Mesenchymal stem cell (in vitro differentiated cells and primary cell): ENCODE results near the gene RHOV.

Experiments
- DNase-seq: peaks from one replicate; pipeline ENCODE4 v3.0.0-alpha.2; 2013
- H2AFZ ChIP-seq: one replicate; pipeline ENCODE4 v1.6.1; 2013; ENCODE audit warnings: low read depth, mild to moderate bottlenecking, control low read depth, inconsistent platforms, low read length, moderate library complexity
- H2AK5ac ChIP-seq: 2 replicates; pipeline ENCODE4 v1.6.1; 2013; ENCODE audit warnings: low read length, moderate library complexity, mild to moderate bottlenecking, inconsistent platforms; ENCODE audit not compliant: severe bottlenecking
- H2BK120ac ChIP-seq: one replicate; pipeline ENCODE4 v1.6.1; 2013; ENCODE audit warnings: low read depth, mild to moderate bottlenecking, inconsistent platforms, low read length, moderate library complexity
- H2BK12ac ChIP-seq, 2 experiments: one replicate each; pipeline ENCODE4 v1.6.1; 2013; ENCODE audit warnings: inconsistent platforms in 2 of 2, low read length in 2 of 2, mild to moderate bottlenecking in 2 of 2, moderate library complexity in 2 of 2, control low read depth in 1 of 2
- H2BK15ac ChIP-seq: one replicate; pipeline ENCODE4 v1.6.1; 2013; ENCODE audit warnings: mild to moderate bottlenecking, low read depth, inconsistent platforms; ENCODE audit not compliant: poor library complexity, severe bottlenecking
- H2BK5ac ChIP-seq: 2 replicates; pipeline ENCODE4 v1.6.1; 2013; ENCODE audit warnings: low read depth, mild to moderate bottlenecking, low read length, control low read depth, inconsistent platforms; ENCODE audit not compliant: poor library complexity, severe bottlenecking
- H3K14ac ChIP-seq, 2 experiments: one replicate each; pipeline ENCODE4 v1.6.1; 2013; ENCODE audit warnings: inconsistent platforms in 2 of 2, low read length in 2 of 2, control low read depth in 1 of 2, mild to moderate bottlenecking in 1 of 2, moderate library complexity in 1 of 2
- H3K18ac ChIP-seq, 2 experiments: one replicate each; pipeline ENCODE4 v1.6.1; 2013; ENCODE audit warnings: inconsistent platforms in 2 of 2, low read length in 2 of 2, control low read depth in 1 of 2, low read depth in 1 of 2, mild to moderate bottlenecking in 1 of 2
- H3K23ac ChIP-seq, 2 experiments: one replicate each; pipeline ENCODE4 v1.6.1; 2013; ENCODE audit warnings: inconsistent platforms in 2 of 2, low read length in 2 of 2, mild to moderate bottlenecking in 2 of 2, moderate library complexity in 2 of 2, control low read depth in 1 of 2
- H3K27ac ChIP-seq: 2 replicates; pipeline ENCODE4 v1.5.1; 2013; ENCODE audit warnings: mild to moderate bottlenecking, moderate library complexity, low read length, control low read depth, inconsistent platforms; ENCODE audit not compliant: poor library complexity, severe bottlenecking
- H3K27me3 ChIP-seq, 2 experiments: 2 replicates each; pipeline versions ENCODE4 v1.6.1 to v1.7.0; 2013; ENCODE audit warnings: low read length in 2 of 2, mild to moderate bottlenecking in 2 of 2, moderate library complexity in 2 of 2, control low read depth in 1 of 2, inconsistent platforms in 1 of 2; ENCODE audit not compliant: control insufficient read depth in 1 of 2, insufficient read depth in 1 of 2
- H3K36me3 ChIP-seq, 2 experiments: 2 replicates each; pipeline versions ENCODE4 v1.6.1 to v1.7.0; 2013; ENCODE audit warnings: low read length in 2 of 2, control low read depth in 1 of 2, inconsistent platforms in 1 of 2, low read depth in 1 of 2, mild to moderate bottlenecking in 1 of 2; ENCODE audit not compliant: insufficient read depth in 2 of 2, control insufficient read depth in 1 of 2
- H3K4ac ChIP-seq, 2 experiments: one replicate each; pipeline ENCODE4 v1.6.1; 2013; ENCODE audit warnings: inconsistent platforms in 2 of 2, low read length in 2 of 2, mild to moderate bottlenecking in 2 of 2, moderate library complexity in 2 of 2, control low read depth in 1 of 2, low read depth in 1 of 2
- H3K4me1 ChIP-seq: 2 replicates; pipeline ENCODE4 v1.6.1; 2013; ENCODE audit warnings: low read depth, low read length, control low read depth; ENCODE audit not compliant: control insufficient read depth, insufficient read depth
- H3K4me2 ChIP-seq: 2 replicates; pipeline ENCODE4 v1.6.1; 2013; ENCODE audit warnings: low read length, mild to moderate bottlenecking, inconsistent platforms; ENCODE audit not compliant: poor library complexity, severe bottlenecking
- H3K4me3 ChIP-seq, 2 experiments: 2 replicates each; pipeline versions ENCODE4 v1.5.1 to v1.7.0; 2013; ENCODE audit warnings: low read length in 2 of 2, mild to moderate bottlenecking in 2 of 2, control low read depth in 1 of 2, low read depth in 1 of 2; ENCODE audit not compliant: insufficient read depth in 1 of 2
- H3K79me1 ChIP-seq: replicated peaks from 2 replicates; pipeline ENCODE4 v1.6.1; 2013; ENCODE audit warnings: mild to moderate bottlenecking, control low read depth, low read length, inconsistent platforms; ENCODE audit not compliant: poor library complexity, severe bottlenecking
- H3K9ac ChIP-seq: 2 replicates; pipeline ENCODE4 v1.7.0; 2013; ENCODE audit warnings: mild to moderate bottlenecking, low read length, moderate library complexity
- H3K9me3 ChIP-seq: 2 replicates; pipeline ENCODE4 v1.7.0; 2013; ENCODE audit warnings: mild to moderate bottlenecking, low read length; ENCODE audit not compliant: control insufficient read depth
- H4K8ac ChIP-seq: one replicate; pipeline ENCODE4 v1.6.1; 2013; ENCODE audit warnings: inconsistent platforms, mild to moderate bottlenecking, low read length, moderate library complexity
- H4K91ac ChIP-seq: one replicate; pipeline ENCODE4 v1.6.1; 2013; ENCODE audit warnings: mild to moderate bottlenecking, low read length, inconsistent platforms
- WGBS: methylation state at CpG from one replicate; pipeline ENCODE4 v1.1.7; 2013; ENCODE audit warnings: mixed read lengths; 5-methylcytosine and 5-hydroxymethylcytosine counted together

RHOV gene

DNA sequence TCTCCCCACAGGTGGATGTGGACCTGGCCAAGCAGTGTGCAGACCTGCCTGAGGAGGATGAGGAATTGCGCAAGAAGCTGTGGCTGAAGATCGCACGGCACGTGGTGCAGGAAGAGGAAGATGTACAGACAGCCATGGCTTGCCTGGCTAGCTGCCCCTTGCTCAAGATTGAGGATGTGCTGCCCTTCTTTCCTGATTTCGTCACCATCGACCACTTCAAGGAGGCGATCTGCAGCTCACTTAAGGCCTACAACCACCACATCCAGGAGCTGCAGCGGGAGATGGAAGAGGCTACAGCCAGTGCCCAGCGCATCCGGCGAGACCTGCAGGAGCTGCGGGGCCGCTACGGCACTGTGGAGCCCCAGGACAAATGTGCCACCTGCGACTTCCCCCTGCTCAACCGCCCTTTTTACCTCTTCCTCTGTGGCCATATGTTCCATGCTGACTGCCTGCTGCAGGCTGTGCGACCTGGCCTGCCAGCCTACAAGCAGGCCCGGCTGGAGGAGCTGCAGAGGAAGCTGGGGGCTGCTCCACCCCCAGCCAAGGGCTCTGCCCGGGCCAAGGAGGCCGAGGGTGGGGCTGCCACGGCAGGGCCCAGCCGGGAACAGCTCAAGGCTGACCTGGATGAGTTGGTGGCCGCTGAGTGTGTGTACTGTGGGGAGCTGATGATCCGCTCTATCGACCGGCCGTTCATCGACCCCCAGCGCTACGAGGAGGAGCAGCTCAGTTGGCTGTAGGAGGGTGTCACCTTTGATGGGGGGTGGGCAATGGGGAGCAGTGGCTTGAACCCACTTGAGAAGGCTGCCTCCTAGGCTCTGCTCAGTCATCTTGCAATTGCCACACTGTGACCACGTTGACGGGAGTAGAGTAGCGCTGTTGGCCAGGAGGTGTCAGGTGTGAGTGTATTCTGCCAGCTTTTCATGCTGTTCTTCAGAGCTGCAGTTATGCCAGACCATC, 28.8 kb upstream of the RHOV start:
- no peak overlapping the region for H3K23ac ChIP-seq
- H3K9me3 ChIP-seq: no peaks in the 10 kb centered on the region
- no peak overlapping the region for H2AK5ac ChIP-seq
- H2BK15ac ChIP-seq: no peak overlapping the region
- DNase-seq: peak; percentile 57
- H3K4me3 ChIP-seq: no peak overlapping the region
- no peak overlapping the region for H2BK120ac ChIP-seq
- H3K79me1 ChIP-seq: peaks cover 22% of the 10 kb centered on the region
- H3K18ac ChIP-seq: peak overlapping the region in 1 of 2 experiments; percentile 48
- no peaks in the 10 kb centered on the region for H3K27me3 ChIP-seq
- no peak overlapping the region for H3K4ac ChIP-seq
- 93% methylated on average over 33 of the region's 33 CpGs for WGBS
- H3K4me2 ChIP-seq: no peak overlapping the region
- no peak overlapping the region for H2BK5ac ChIP-seq
- H2BK12ac ChIP-seq: no peak overlapping the region
- H4K91ac ChIP-seq: peak overlapping the region; percentile 10
- H3K36me3 ChIP-seq: peaks cover 52 to 58% of the 10 kb centered on the region in 2 experiments
- no peak overlapping the region for H3K27ac ChIP-seq
- no peak overlapping the region for H2AFZ ChIP-seq
- H3K9ac ChIP-seq: no peak overlapping the region
- H4K8ac ChIP-seq: no peak overlapping the region
- peaks cover 33% of the 10 kb centered on the region for H3K4me1 ChIP-seq
- H3K14ac ChIP-seq: no peak overlapping the region

GRCh38 chr15:40901053-40901443, 27.0 kb upstream of the RHOV start:
- peaks cover 17% of the 10 kb centered on the region for H3K4me1 ChIP-seq
- H3K4ac ChIP-seq: no peak overlapping the region
- H3K27me3 ChIP-seq: no peaks in the 10 kb centered on the region
- H3K14ac ChIP-seq: no peak overlapping the region
- WGBS: 80% methylated on average over 5 of the region's 5 CpGs
- H2BK12ac ChIP-seq: no peak overlapping the region
- peak overlapping the region in 1 of 2 experiments; percentile 54 for H3K23ac ChIP-seq
- H4K8ac ChIP-seq: no peak overlapping the region
- H3K9ac ChIP-seq: no peak overlapping the region
- no peak overlapping the region for H2BK15ac ChIP-seq
- H3K18ac ChIP-seq: no peak overlapping the region
- peaks cover 59 to 74% of the 10 kb centered on the region in 2 experiments for H3K36me3 ChIP-seq
- no peak overlapping the region for H2AFZ ChIP-seq
- peaks cover 23% of the 10 kb centered on the region for H3K79me1 ChIP-seq
- no peak overlapping the region for H3K27ac ChIP-seq
- no peak overlapping the region for H2BK120ac ChIP-seq
- no peak overlapping the region for H4K91ac ChIP-seq
- no peak overlapping the region for H2AK5ac ChIP-seq
- DNase-seq: no peak
- H3K4me3 ChIP-seq: no peak overlapping the region
- no peak overlapping the region for H3K4me2 ChIP-seq
- H3K9me3 ChIP-seq: no peaks in the 10 kb centered on the region
- no peak overlapping the region for H2BK5ac ChIP-seq

GRCh38 chr15:40900256-40901052, 26.4 kb upstream of the RHOV start:
- Histone ChIP-seq H2BK12ac (no peak overlapping the region), H3K4me2 (no peak overlapping the region), H3K4me3 (no peak overlapping the region), H3K9ac (no peak overlapping the region), H3K23ac (peak overlapping the region in 1 of 2 experiments; percentile 68), H3K27me3 (no peaks in the 10 kb centered on the region), H3K27ac (no peak overlapping the region), H2BK120ac (no peak overlapping the region), H3K4me1 (peaks cover 16% of the 10 kb centered on the region), H2AK5ac (no peak overlapping the region), H3K4ac (no peak overlapping the region), H4K91ac (no peak overlapping the region), H3K9me3 (no peaks in the 10 kb centered on the region), H3K14ac (peak overlapping the region in 1 of 2 experiments; percentile 27), H4K8ac (no peak overlapping the region), H3K36me3 (peaks cover 62 to 80% of the 10 kb centered on the region in 2 experiments), H3K79me1 (peaks cover 26% of the 10 kb centered on the region), H3K18ac (no peak overlapping the region), H2BK5ac (no peak overlapping the region), H2AFZ (no peak overlapping the region), H2BK15ac (no peak overlapping the region)
- WGBS: 96% methylated on average over 36 of the region's 36 CpGs
- no peak for DNase-seq
